DND-41 (cell line): ENCODE data around the gene NUCKS1.

Source experiments
- EZH2 ChIP-seq: IDR thresholded peaks from 3 replicates; pipeline ENCODE4 v1.6.1; 2012; ENCODE audit warnings: borderline replicate concordance, low read depth, mild to moderate bottlenecking, moderate library complexity, low read length, inconsistent platforms; ENCODE audit not compliant: severe bottlenecking
- TF ChIP-seq, protein P1 (sequence below): IDR thresholded peaks from 2 replicates; pipeline ENCODE4 v1.5.1; 2012; ENCODE audit warnings: borderline replicate concordance, low read length, moderate library complexity, mild to moderate bottlenecking; ENCODE audit not compliant: poor library complexity, severe bottlenecking; ENCODE audit errors: extremely low read depth

DNA sequence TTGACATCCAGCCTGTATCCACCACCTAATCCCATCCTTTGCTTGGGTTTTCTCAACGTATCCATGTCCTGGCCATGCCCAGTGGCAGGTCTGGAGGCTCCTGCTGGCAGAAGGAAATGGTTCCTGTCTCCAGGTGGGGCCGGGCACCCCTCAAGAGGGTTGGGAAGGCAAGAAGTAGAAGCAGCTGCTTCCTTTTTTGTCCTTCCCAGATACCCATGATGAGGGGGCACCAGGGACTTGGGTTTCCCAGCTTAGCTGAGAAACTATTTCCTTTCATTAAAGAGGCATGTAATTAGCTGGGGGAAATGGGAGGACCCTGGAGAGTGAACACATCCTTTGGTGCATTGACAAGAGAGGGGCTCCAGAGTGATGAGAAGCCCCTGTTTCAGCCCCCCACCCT is 48.6 kb downstream of the NUCKS1 start:
- TF ChIP-seq, protein P1, sequence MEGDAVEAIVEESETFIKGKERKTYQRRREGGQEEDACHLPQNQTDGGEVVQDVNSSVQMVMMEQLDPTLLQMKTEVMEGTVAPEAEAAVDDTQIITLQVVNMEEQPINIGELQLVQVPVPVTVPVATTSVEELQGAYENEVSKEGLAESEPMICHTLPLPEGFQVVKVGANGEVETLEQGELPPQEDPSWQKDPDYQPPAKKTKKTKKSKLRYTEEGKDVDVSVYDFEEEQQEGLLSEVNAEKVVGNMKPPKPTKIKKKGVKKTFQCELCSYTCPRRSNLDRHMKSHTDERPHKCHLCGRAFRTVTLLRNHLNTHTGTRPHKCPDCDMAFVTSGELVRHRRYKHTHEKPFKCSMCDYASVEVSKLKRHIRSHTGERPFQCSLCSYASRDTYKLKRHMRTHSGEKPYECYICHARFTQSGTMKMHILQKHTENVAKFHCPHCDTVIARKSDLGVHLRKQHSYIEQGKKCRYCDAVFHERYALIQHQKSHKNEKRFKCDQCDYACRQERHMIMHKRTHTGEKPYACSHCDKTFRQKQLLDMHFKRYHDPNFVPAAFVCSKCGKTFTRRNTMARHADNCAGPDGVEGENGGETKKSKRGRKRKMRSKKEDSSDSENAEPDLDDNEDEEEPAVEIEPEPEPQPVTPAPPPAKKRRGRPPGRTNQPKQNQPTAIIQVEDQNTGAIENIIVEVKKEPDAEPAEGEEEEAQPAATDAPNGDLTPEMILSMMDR = no peak
- TF ChIP-seq EZH2 = no peak
